ENCODE data around the gene SH3BP2. TPM values are rescaled to one million over a fixed set of nuclear protein-coding genes. Genes with fewer than 3 reads are reported as not detected.

The SH3BP2 gene
- total RNA-seq, 1 donor from 2014 or later, result 102 TPM

DNA sequence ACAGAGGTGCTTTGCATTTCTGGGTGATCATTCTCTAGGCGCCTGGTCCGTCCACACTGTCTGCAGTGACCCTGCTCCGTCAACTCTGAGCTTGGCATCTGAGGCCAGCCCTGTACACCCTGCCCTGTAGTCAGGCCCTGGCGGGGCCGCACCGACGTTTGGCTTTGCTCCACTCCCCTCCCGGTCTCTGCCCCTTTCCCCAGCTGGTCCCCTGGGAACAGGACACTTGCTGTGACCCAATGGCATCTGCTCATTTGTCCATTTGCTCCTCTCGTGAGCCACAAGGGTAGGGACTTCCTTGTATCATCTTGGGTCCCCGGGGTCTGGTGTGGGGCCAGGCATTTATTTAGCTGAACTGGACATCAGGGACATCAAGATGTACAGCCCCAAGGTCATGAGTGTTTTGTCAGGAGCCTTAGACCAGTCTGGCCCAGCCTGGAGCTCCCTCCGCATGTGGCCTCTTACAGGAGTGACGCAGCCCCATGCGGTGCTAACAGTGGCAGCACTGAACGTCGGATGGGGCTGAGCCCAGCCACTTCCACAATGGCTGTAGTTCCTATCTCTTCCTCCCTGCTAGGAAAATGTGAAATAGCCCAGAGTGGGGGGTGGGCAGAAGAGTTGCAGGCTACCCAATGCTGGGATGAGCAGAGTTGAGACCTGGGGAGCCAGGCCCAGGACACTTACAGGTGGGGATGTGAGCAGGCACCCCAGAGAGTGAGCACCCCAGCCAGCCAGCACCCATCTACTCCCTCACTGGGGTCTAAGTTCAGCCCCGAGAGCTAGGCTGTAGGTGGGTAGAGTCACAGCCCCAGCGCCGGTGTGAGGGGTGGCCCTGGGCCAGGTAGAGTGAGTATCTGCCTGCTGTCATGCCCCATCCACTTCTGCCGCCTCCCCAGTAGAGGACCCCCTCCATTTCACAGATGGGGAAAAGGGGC lies 2.0 kb upstream of the SH3BP2 start:
- no peaks in the 10 kb centered on the region for H3K9me3 ChIP-seq
- H3K27me3 ChIP-seq (ENCODE audit: low read depth), result no peaks in the 10 kb centered on the region
- intact Hi-C loops (cut with DNase I), result no loop called here
- H3K36me3 ChIP-seq, result no peaks in the 10 kb centered on the region
- H3K4me3 ChIP-seq, result no peak overlapping the region
- TF ChIP-seq, protein P1, sequence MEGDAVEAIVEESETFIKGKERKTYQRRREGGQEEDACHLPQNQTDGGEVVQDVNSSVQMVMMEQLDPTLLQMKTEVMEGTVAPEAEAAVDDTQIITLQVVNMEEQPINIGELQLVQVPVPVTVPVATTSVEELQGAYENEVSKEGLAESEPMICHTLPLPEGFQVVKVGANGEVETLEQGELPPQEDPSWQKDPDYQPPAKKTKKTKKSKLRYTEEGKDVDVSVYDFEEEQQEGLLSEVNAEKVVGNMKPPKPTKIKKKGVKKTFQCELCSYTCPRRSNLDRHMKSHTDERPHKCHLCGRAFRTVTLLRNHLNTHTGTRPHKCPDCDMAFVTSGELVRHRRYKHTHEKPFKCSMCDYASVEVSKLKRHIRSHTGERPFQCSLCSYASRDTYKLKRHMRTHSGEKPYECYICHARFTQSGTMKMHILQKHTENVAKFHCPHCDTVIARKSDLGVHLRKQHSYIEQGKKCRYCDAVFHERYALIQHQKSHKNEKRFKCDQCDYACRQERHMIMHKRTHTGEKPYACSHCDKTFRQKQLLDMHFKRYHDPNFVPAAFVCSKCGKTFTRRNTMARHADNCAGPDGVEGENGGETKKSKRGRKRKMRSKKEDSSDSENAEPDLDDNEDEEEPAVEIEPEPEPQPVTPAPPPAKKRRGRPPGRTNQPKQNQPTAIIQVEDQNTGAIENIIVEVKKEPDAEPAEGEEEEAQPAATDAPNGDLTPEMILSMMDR (IDR thresholded peaks at IDR 0.05), result no peak
- H3K4me1 ChIP-seq, result peaks cover 71% of the 10 kb centered on the region
- H3K27ac ChIP-seq, result peak overlapping the region; percentile 49
- peak; percentile 49 for DNase-seq
- ATAC-seq, result no peak

DNA sequence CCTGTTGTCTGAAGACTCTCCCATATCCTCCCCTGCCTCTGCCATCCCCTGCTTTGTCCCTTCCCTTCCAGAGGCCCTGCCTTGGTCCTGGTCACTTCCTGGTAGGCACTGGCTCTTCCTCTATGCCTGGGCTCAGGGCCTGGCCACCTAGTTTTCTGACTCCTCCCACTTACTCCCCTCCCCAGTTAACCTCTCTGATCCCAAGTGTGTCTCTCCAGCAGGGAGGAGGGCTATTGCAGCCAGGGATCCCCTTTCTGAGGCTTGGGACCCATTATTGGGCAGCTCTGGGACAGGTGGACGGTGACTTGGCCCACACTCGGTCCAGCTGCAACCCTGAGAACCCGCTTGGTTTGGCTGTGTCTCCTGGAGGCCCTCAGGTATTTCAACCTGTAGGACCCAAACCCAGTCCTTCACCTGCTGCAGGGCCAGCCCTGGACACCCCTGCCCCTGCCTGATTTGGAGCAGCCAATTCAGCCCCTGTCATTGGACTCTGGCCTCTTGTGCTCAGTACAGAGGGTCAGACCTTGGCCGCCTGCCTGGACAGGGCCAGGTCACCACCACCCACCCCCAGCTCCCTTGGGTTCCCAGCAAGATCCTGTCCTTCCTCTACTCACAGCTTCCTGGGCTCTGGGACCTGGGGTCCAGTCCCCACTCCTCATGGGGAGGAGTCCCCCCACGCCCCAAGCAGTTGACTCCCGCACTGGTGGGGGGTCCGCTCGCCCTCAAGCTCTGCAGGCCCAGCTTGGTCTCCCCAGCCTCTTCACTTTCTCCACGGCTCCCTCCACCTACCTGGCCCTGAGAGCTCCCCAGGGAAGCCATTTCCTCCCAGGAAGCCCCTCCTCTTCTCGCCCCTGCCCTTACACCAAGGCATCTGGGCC lies 1.1 kb upstream of the SH3BP2 start:
- Histone ChIP-seq H3K9me3 (no peaks in the 10 kb centered on the region), H3K4me1 (peaks cover 71% of the 10 kb centered on the region), H3K27me3 (ENCODE audit: low read depth) (no peaks in the 10 kb centered on the region), H3K36me3 (no peaks in the 10 kb centered on the region), H3K27ac (peak overlapping the region; percentile 49), H3K4me3 (no peak overlapping the region)
- intact Hi-C loops (cut with DNase I), result no loop called here
- DNase-seq (peak; percentile 49), ATAC-seq (no peak)
- TF ChIP-seq, protein P1 (IDR thresholded peaks at IDR 0.05), result no peak

DNA sequence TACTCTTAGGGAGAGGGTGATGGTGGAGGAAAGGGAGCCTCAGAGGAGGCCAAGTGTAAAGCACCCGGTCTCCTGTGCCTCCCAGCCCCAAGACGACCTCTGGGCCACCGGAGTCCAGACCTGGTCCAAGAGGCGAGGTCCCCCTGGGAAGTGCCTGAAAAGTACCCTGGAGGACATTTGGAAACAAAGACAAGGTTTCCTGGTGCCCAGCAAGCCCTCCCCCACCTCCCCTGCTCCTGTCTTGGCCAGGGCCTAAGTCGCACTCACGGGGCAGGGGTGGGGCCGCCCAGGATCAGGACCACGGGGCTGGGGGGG lies 532 bp upstream of the SH3BP2 start:
- peaks cover 72% of the 10 kb centered on the region for H3K4me1 ChIP-seq

DNA sequence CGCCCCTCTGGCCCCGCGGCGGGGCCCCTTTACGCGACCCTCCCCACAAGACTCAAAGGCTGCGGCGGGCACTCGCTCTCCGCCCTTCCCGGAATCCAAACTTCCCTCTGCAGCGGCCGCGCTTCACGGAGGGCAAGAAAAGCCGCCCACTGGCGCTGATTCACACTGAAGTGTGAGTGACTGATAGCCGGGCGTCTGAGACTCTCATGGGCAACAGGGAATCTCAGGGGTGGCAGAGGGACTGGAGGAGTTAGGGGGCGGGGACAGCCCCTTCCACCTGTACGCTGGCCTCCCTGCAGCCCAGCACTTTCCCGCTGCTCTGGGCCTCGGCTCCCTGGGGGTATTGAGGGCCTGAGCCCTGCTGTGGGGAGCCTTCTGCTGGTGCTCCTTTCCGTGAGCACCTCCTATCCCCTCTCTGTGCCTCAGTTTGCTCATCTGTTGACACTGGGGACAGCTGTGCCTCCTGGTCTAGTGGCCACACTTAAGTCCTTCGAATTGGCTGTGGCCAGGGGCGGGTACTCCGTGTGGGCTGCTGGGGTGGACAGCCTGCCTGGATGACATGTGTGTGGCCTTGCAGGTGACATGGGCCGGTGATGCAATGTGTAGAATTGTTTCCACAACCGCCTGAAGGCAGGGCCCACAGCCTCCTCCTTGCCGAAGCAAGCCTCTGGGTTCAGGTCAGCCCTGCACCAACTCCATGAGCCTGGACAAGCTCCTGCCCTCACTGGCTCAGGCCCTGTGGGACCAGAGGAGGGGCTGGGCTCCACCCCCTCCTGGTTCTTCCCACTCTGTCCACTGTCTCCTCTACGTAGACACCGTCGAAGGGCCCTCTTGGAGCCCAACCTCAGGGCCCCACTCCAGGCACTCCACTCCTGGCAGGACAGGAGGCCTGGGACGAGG lies 951 bp downstream of the SH3BP2 start:
- DNase-seq (peak; percentile 79), ATAC-seq (peak; percentile 7 to 57)
- intact Hi-C loops (cut with DNase I), result no loop called here
- Histone ChIP-seq H3K4me1 (peaks cover 73% of the 10 kb centered on the region), H3K27me3 (ENCODE audit: low read depth) (no peaks in the 10 kb centered on the region), H3K36me3 (no peaks in the 10 kb centered on the region), H3K27ac (peak overlapping the region; percentile 87), H3K9me3 (no peaks in the 10 kb centered on the region), H3K4me3 (peak overlapping the region; percentile 72)
- TF ChIP-seq, protein P1 (IDR thresholded peaks at IDR 0.05), result no peak

More for the DNA sequence above, 532 bp upstream of the SH3BP2 start:
- no peaks in the 10 kb centered on the region for H3K27me3 ChIP-seq (ENCODE audit: low read depth)
- H3K9me3 ChIP-seq, result no peaks in the 10 kb centered on the region
- H3K36me3 ChIP-seq, result no peaks in the 10 kb centered on the region
- intact Hi-C loops (cut with DNase I), result no loop called here
- TF ChIP-seq, protein P1 (IDR thresholded peaks at IDR 0.05), result no peak
- H3K4me3 ChIP-seq, result peak overlapping the region; percentile 11
- ATAC-seq (no peak), DNase-seq (no peak)
- peak overlapping the region; percentile 49 for H3K27ac ChIP-seq

Measured in lower lobe of right lung (tissue), 2 donors.